ENCODE results near the gene MAPK10. TPM values are rescaled to one million over a fixed set of nuclear protein-coding genes. Genes with fewer than 3 reads are reported as not detected.

MAPK10 gene
- total and polyA plus RNA-seq, 2 donors (not counting 3 experiments of a cell fraction or from before 2014, with no cell fraction given) = 0.17 TPM; not detected in 1

- Histone ChIP-seq H3K9me1 (replicated peaks; ENCODE audit: control insufficient read depth, extremely low read depth, insufficient read depth, low read length) (no peaks in the 10 kb centered on the region), H3K27ac (ENCODE audit: insufficient read depth, low read depth, low read length) (no peak overlapping the region), H3K79me2 (ENCODE audit: control insufficient read depth, insufficient read depth, low read length) (no peaks in the 10 kb centered on the region), H3K9me3 (replicated peaks; ENCODE audit: control insufficient read depth, insufficient read depth, low read length) (no peaks in the 10 kb centered on the region), H3K27me3 (ENCODE audit: control insufficient read depth in 2 of 2, insufficient read depth in 2 of 2, low read length in 2 of 2) (no peaks in the 10 kb centered on the region), H3K4me2 (ENCODE audit: insufficient read depth, low read length) (no peak overlapping the region), H4K20me1 (replicated peaks; ENCODE audit: control insufficient read depth, extremely low read depth, insufficient read depth, low read length) (no peaks in the 10 kb centered on the region), H3K36me3 (ENCODE audit: control insufficient read depth in 2 of 2, extremely low read depth in 1 of 2, insufficient read depth in 2 of 2, low read length in 2 of 2) (no peaks in the 10 kb centered on the region), H3K4me1 (ENCODE audit: control insufficient read depth, extremely low read depth, insufficient read depth, low read length) (peaks cover 8% of the 10 kb centered on the region), H3K4me3 (replicated peaks in 1 of 3; ENCODE audit: insufficient read depth in 1 of 3, low read depth in 1 of 3, low read length in 3 of 3) (no peak overlapping the region), H2AFZ (ENCODE audit: low read depth, low read length) (no peak overlapping the region), H3K9ac (replicated peaks; ENCODE audit: extremely low read depth, insufficient read depth, low read length) (no peak overlapping the region)
- no peak for TF ChIP-seq CTCF (IDR thresholded peaks at IDR 0.05; ENCODE audit: extremely low read depth in 1 of 2, insufficient read depth in 1 of 2, low read depth in 1 of 2, low read length in 2 of 2)
- FAIRE-seq (no peak), DNase-seq (ENCODE audit: low read depth, low spot score) (no peak)
- ChIA-PET CTCF (no interaction called here), POLR2A (no interaction called here)
- intact Hi-C loops (cut with micrococcal nuclease) = no loop called here
- dilution Hi-C loops (cut with MboI; ENCODE audit: extremely low pct_ligation_motif_present, low sequenced_read_pairs) = no loop called here
- BruUV-seq (replicated peaks) = no TSS peak
Measured at GRCh38 chr4:86302830-86303229, 57.0 kb downstream of the MAPK10 start.

DNA sequence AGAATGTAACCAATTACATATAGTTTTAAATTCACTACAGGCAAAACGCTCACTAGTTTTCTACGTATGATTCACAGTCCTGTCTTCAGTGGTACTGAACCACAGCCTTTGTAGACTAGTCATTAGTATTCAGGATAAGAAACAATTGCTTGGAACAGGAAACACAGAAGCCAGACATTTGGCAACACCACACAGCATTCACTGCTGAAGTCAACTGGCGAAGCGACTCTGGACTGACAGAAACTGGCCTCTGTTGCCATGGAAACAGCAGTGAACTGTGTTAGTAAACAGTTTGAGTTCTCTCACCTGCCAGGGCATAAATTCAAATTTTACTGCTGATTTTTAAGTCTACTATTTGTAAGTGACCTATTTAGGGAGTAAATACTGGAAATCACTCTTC is 57.6 kb downstream of the MAPK10 start:
- H3K27ac ChIP-seq (ENCODE audit: insufficient read depth, low read depth, low read length) = no peak overlapping the region
- H3K9me1 ChIP-seq (replicated peaks; ENCODE audit: control insufficient read depth, extremely low read depth, insufficient read depth, low read length) = no peaks in the 10 kb centered on the region
- H3K4me1 ChIP-seq (ENCODE audit: control insufficient read depth, extremely low read depth, insufficient read depth, low read length) = peaks cover 2% of the 10 kb centered on the region
- no peak overlapping the region for H3K4me2 ChIP-seq (ENCODE audit: insufficient read depth, low read length)
- no TSS peak for BruUV-seq (replicated peaks)
- intact Hi-C loops (cut with micrococcal nuclease) (no loop called here), dilution Hi-C loops (cut with MboI; ENCODE audit: extremely low pct_ligation_motif_present, low sequenced_read_pairs) (no loop called here)
- peak; percentile 85 for DNase-seq (ENCODE audit: low read depth, low spot score)
- H3K36me3 ChIP-seq (ENCODE audit: control insufficient read depth in 2 of 2, extremely low read depth in 1 of 2, insufficient read depth in 2 of 2, low read length in 2 of 2) = no peaks in the 10 kb centered on the region
- no peak overlapping the region for H2AFZ ChIP-seq (ENCODE audit: low read depth, low read length)
- H3K9me3 ChIP-seq (replicated peaks; ENCODE audit: control insufficient read depth, insufficient read depth, low read length) = no peaks in the 10 kb centered on the region
- H3K79me2 ChIP-seq (ENCODE audit: control insufficient read depth, insufficient read depth, low read length) = no peaks in the 10 kb centered on the region
- no peaks in the 10 kb centered on the region for H4K20me1 ChIP-seq (replicated peaks; ENCODE audit: control insufficient read depth, extremely low read depth, insufficient read depth, low read length)
- H3K4me3 ChIP-seq (replicated peaks in 1 of 3; ENCODE audit: insufficient read depth in 1 of 3, low read depth in 1 of 3, low read length in 3 of 3) = no peak overlapping the region
- CTCF ChIA-PET = no interaction called here
- peak; percentile 80 for FAIRE-seq
- POLR2A ChIA-PET = no interaction called here
- H3K9ac ChIP-seq (replicated peaks; ENCODE audit: extremely low read depth, insufficient read depth, low read length) = no peak overlapping the region
- TF ChIP-seq JUN (IDR thresholded peaks at IDR 0.05; ENCODE audit: borderline replicate concordance, insufficient read depth, insufficient read length, low read depth) = peak; percentile 26
- TF ChIP-seq MYC (IDR thresholded peaks at IDR 0.05; ENCODE audit: low read depth, low read length) = no peak
- H3K27me3 ChIP-seq (ENCODE audit: control insufficient read depth in 2 of 2, insufficient read depth in 2 of 2, low read length in 2 of 2) = no peaks in the 10 kb centered on the region

All from endothelial cell of umbilical vein (primary cell).